GM18861 (cell line): Measurements from ENCODE around the gene IFNGR2.
"Not testable (repeated sequence)": the region's sequence is repeated elsewhere in the genome, so short reads cannot be mapped to it uniquely, and the experiment has no call there.

ENCODE experiments used
- ATAC-seq: cut with Tn5 transposase; IDR thresholded peaks from one replicate; pipeline ENCODE4 v1.9.1; 2021; ENCODE audit not compliant: unreplicated experiment

Gene IFNGR2

GRCh38 chr21:33403128-33403785, at the start of gene IFNGR2:
TSS of gene IFNGR2 (plus strand) at chr21:33403413. CDS start at chr21:33403544, 131 bp downstream.
- no peak for ATAC-seq

GRCh38 chr21:33355355-33355754, 47.9 kb upstream of the IFNGR2 start:
- no peak for ATAC-seq

- no peak for ATAC-seq
These were observed 47.2 kb upstream of the IFNGR2 start for GRCh38 chr21:33355996-33356395.

GRCh38 chr21:33357177-33357576, 46.0 kb upstream of the IFNGR2 start:
- no peak for ATAC-seq

- ATAC-seq = no peak
These were observed 43.8 kb upstream of the IFNGR2 start for GRCh38 chr21:33359446-33359845.

GRCh38 chr21:33360281-33360680, 42.9 kb upstream of the IFNGR2 start:
- ATAC-seq = no peak

- ATAC-seq = peak; percentile 45
These were observed 42.2 kb upstream of the IFNGR2 start for GRCh38 chr21:33360881-33361602.

- peak; percentile 41 for ATAC-seq
These were observed 41.1 kb upstream of the IFNGR2 start for GRCh38 chr21:33362044-33362555.

GRCh38 chr21:33363911-33364609, 39.2 kb upstream of the IFNGR2 start:
- not testable (repeated sequence) for ATAC-seq

- ATAC-seq = no peak
These were observed 38.4 kb upstream of the IFNGR2 start for GRCh38 chr21:33364830-33365229.

GRCh38 chr21:33367309-33367973, 35.8 kb upstream of the IFNGR2 start:
- no peak for ATAC-seq

- ATAC-seq = no peak
These were observed 35.1 kb upstream of the IFNGR2 start for GRCh38 chr21:33368124-33368523.

- ATAC-seq = no peak
These were observed 34.6 kb upstream of the IFNGR2 start for GRCh38 chr21:33368576-33368975.

GRCh38 chr21:33369586-33369985, 33.6 kb upstream of the IFNGR2 start:
- ATAC-seq = no peak

GRCh38 chr21:33370305-33370704, 32.9 kb upstream of the IFNGR2 start:
- ATAC-seq = no peak

- no peak for ATAC-seq
These were observed 31.8 kb upstream of the IFNGR2 start for GRCh38 chr21:33371366-33371765.

GRCh38 chr21:33372582-33372981, 30.6 kb upstream of the IFNGR2 start:
- ATAC-seq = no peak

- no peak for ATAC-seq
These were observed 29.8 kb upstream of the IFNGR2 start for GRCh38 chr21:33373451-33373850.

- ATAC-seq = no peak
These were observed 29.1 kb upstream of the IFNGR2 start for GRCh38 chr21:33374080-33374449.

GRCh38 chr21:33374450-33375096, 28.6 kb upstream of the IFNGR2 start:
- peak; percentile 41 for ATAC-seq
